ENCODE data around the gene ERCC6L.

ERCC6L gene

GRCh38 chrX:72238721-72239475 lies at the start of gene ERCC6L:
ERCC6L (minus strand) TSS chrX:72239027; CDS start chrX:72238911, 116 bp downstream.
- DNase-seq (ENCODE audit: low read depth, low spot score): peak; percentile 42

- DNase-seq (ENCODE audit: low read depth, low spot score): no peak
Measured at GRCh38 chrX:72282302-72282701, 43.5 kb upstream of the ERCC6L start.

GRCh38 chrX:72280321-72280845 lies 41.6 kb upstream of the ERCC6L start:
- no peak for DNase-seq (ENCODE audit: low read depth, low spot score)

- DNase-seq (ENCODE audit: low read depth, low spot score): no peak
Measured at GRCh38 chrX:72276478-72276953, 37.7 kb upstream of the ERCC6L start.

GRCh38 chrX:72274526-72274925 lies 35.7 kb upstream of the ERCC6L start:
- DNase-seq (ENCODE audit: low read depth, low spot score): no peak

- DNase-seq (ENCODE audit: low read depth, low spot score): no peak
Measured at GRCh38 chrX:72273718-72274117, 34.9 kb upstream of the ERCC6L start.

GRCh38 chrX:72272868-72273267 lies 34.0 kb upstream of the ERCC6L start:
- no peak for DNase-seq (ENCODE audit: low read depth, low spot score)

- no peak for DNase-seq (ENCODE audit: low read depth, low spot score)
Measured at GRCh38 chrX:72271812-72272211, 33.0 kb upstream of the ERCC6L start.

GRCh38 chrX:72271091-72271788 lies 32.4 kb upstream of the ERCC6L start:
- no peak for DNase-seq (ENCODE audit: low read depth, low spot score)

GRCh38 chrX:72270316-72270866 lies 31.6 kb upstream of the ERCC6L start:
- no peak for DNase-seq (ENCODE audit: low read depth, low spot score)

- no peak for DNase-seq (ENCODE audit: low read depth, low spot score)
Measured at GRCh38 chrX:72269671-72270251, 30.9 kb upstream of the ERCC6L start.

GRCh38 chrX:72268597-72269365 lies 30.0 kb upstream of the ERCC6L start:
- DNase-seq (ENCODE audit: low read depth, low spot score): no peak

- DNase-seq (ENCODE audit: low read depth, low spot score): no peak
Measured at GRCh38 chrX:72265263-72265662, 26.4 kb upstream of the ERCC6L start.

GRCh38 chrX:72262077-72262476 lies 23.2 kb upstream of the ERCC6L start:
- DNase-seq (ENCODE audit: low read depth, low spot score): no peak

- no peak for DNase-seq (ENCODE audit: low read depth, low spot score)
Measured at GRCh38 chrX:72260448-72260847, 21.6 kb upstream of the ERCC6L start.

- no peak for DNase-seq (ENCODE audit: low read depth, low spot score)
Measured at GRCh38 chrX:72258174-72258573, 19.3 kb upstream of the ERCC6L start.

GRCh38 chrX:72255864-72256263 lies 17.0 kb upstream of the ERCC6L start:
- no peak for DNase-seq (ENCODE audit: low read depth, low spot score)

- no peak for DNase-seq (ENCODE audit: low read depth, low spot score)
Measured at GRCh38 chrX:72255445-72255844, 16.6 kb upstream of the ERCC6L start.

GRCh38 chrX:72254816-72255215 lies 16.0 kb upstream of the ERCC6L start:
- DNase-seq (ENCODE audit: low read depth, low spot score): no peak

- no peak for DNase-seq (ENCODE audit: low read depth, low spot score)
Measured at GRCh38 chrX:72253686-72254085, 14.9 kb upstream of the ERCC6L start.

- DNase-seq (ENCODE audit: low read depth, low spot score): no peak
Measured at GRCh38 chrX:72247206-72247942, 8.5 kb upstream of the ERCC6L start.
